RWPE2 (cell line): ENCODE data around the gene FAM53B.

Experiments
- ATAC-seq: fragments of 200-7000 bp; cut with Tn5 transposase; 3 replicates; pipeline ENCODE4 v1.9.1; 2021; ENCODE audit warnings: low read depth
- DNase-seq: peaks from one replicate; pipeline ENCODE4 v3.0.0-alpha.2; 2020; ENCODE audit warnings: low spot score
- H3K27ac ChIP-seq: fragments of 450-650 bp; 2 replicates; pipeline ENCODE4 v1.5.1; 2017; ENCODE audit warnings: mild to moderate bottlenecking; ENCODE audit not compliant: poor library complexity, severe bottlenecking
- H3K27me3 ChIP-seq: fragments of 250-450 bp; sonication (Bioruptor Pico); 2 replicates; pipeline ENCODE4 v1.5.1; 2021; ENCODE audit warnings: mild to moderate bottlenecking, moderate library complexity; ENCODE audit not compliant: insufficient read depth, poor library complexity, severe bottlenecking
- H3K36me3 ChIP-seq: fragments of 250-450 bp; sonication (Bioruptor Pico); 2 replicates; pipeline ENCODE4 v1.5.1; 2020; ENCODE audit warnings: low read depth, mild to moderate bottlenecking, moderate library complexity
- H3K4me1 ChIP-seq: fragments of 250-450 bp; sonication (Bioruptor Pico); 2 replicates; pipeline ENCODE4 v1.5.1; 2021; ENCODE audit warnings: mild to moderate bottlenecking, moderate library complexity; ENCODE audit not compliant: insufficient read depth, poor library complexity, severe bottlenecking
- H3K4me3 ChIP-seq: fragments of 250-450 bp; sonication (Bioruptor Pico); 2 replicates; pipeline ENCODE4 v1.5.1; 2021; ENCODE audit warnings: mild to moderate bottlenecking, moderate library complexity; ENCODE audit not compliant: severe bottlenecking
- H3K9me3 ChIP-seq: fragments of 250-450 bp; sonication (Bioruptor Pico); 2 replicates; pipeline ENCODE4 v1.5.1; 2021; ENCODE audit warnings: mild to moderate bottlenecking, moderate library complexity; ENCODE audit not compliant: severe bottlenecking
- TF ChIP-seq, protein P1 (sequence below): fragments of 450-650 bp; IDR thresholded peaks from one replicate; pipeline ENCODE4 v1.5.1; 2017; ENCODE audit warnings: mild to moderate bottlenecking, moderate library complexity; ENCODE audit not compliant: poor library complexity, severe bottlenecking

Gene FAM53B

DNA sequence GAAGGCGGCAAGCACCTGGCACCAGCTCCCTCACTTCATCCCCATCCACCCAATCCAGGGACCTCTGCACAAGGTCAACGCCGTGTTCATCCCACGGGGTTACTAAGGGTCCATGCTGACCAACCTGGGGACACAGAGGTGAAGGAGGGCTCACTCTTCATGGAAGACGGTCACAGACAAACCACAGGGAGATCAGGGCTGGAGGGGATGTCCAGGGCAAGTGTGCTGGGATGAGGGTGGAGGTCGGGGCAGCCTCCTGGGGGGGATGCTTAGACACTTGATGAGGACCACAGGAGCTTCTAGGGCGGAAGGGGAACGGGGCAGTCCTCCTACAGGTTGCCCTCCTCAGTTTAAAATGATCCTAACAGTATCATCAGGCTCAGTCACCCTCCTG lies 46.7 kb downstream of the FAM53B start:
- no peaks in the 10 kb centered on the region for H3K4me1 ChIP-seq
- TF ChIP-seq, protein P1, sequence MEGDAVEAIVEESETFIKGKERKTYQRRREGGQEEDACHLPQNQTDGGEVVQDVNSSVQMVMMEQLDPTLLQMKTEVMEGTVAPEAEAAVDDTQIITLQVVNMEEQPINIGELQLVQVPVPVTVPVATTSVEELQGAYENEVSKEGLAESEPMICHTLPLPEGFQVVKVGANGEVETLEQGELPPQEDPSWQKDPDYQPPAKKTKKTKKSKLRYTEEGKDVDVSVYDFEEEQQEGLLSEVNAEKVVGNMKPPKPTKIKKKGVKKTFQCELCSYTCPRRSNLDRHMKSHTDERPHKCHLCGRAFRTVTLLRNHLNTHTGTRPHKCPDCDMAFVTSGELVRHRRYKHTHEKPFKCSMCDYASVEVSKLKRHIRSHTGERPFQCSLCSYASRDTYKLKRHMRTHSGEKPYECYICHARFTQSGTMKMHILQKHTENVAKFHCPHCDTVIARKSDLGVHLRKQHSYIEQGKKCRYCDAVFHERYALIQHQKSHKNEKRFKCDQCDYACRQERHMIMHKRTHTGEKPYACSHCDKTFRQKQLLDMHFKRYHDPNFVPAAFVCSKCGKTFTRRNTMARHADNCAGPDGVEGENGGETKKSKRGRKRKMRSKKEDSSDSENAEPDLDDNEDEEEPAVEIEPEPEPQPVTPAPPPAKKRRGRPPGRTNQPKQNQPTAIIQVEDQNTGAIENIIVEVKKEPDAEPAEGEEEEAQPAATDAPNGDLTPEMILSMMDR: no peak
- no peak overlapping the region for H3K4me3 ChIP-seq
- DNase-seq (no peak), ATAC-seq (no peak)
- H3K36me3 ChIP-seq: peaks cover 10% of the 10 kb centered on the region
- no peaks in the 10 kb centered on the region for H3K9me3 ChIP-seq
- no peak overlapping the region for H3K27ac ChIP-seq
- no peaks in the 10 kb centered on the region for H3K27me3 ChIP-seq

DNA sequence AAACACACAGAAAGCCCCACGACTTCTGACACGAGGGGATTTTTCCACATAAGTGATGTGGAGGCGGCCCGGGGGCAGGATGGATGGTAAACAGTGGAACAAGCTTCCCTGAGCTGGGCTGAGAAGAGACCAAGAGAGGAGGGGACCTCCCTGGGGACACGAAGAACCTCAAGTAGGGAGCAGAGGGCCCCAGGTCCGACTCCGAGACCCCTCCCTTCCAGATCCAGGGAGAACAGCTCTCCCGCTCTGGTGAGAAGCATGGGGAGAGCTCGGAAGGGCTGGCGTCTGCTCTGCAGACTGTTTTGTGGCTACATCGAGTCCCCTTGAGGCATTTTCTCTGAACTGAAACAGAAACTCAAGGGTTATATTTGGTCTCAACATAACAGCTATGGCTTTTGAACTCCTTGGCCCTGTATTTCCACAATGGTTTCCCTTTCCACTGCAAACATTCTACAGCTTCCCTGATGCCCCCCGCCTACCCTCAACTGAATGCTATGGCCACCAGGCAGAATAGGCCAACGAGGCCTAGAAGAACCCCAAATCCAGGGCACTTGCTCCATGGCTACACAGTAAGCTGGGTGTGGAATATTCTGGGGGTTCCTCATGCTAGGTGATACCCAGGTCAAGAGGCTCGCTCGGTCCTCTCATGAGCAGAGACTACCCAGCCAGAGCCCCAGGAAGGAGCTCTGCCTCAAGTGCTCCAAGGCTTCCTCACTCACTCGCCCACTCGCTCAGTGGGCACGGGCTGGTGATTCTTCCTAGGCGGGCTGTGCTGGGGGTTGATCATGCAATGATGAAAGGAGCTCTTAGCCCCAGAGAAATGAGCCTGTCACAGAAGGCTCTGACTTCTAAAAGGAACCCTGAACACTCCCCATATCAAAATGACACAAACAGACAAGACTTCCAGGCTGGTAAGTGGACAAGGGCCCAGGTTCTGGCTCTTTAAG lies 47.5 kb downstream of the FAM53B start:
- H3K4me3 ChIP-seq: no peak overlapping the region
- no peak for DNase-seq
- no peaks in the 10 kb centered on the region for H3K4me1 ChIP-seq
- no peaks in the 10 kb centered on the region for H3K27me3 ChIP-seq
- H3K27ac ChIP-seq: no peak overlapping the region
- no peaks in the 10 kb centered on the region for H3K9me3 ChIP-seq
- TF ChIP-seq, protein P1: no peak
- ATAC-seq: no peak
- H3K36me3 ChIP-seq: peaks cover 10% of the 10 kb centered on the region

DNA sequence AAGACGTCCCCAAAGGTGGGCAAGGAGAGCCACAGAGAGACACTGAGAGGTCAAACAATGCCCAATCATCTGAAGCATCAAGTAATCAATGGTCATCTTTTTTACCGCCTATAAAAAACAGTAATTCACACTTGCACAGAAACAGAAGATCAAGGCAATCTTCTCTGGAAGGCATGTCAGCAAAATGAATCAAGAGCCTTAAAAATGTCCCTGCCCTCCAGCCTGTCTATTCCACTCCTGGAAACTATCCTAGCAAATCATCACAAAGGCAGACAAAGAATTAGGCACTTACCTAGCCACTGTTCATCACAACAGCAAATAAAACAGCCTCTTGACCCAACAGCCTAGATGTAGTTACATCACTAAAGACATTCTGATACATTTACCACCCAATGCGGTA lies 48.9 kb downstream of the FAM53B start:
- Histone ChIP-seq H3K36me3 (peaks cover 10% of the 10 kb centered on the region), H3K27me3 (no peaks in the 10 kb centered on the region), H3K4me3 (no peak overlapping the region), H3K4me1 (no peaks in the 10 kb centered on the region), H3K9me3 (no peaks in the 10 kb centered on the region), H3K27ac (no peak overlapping the region)
- ATAC-seq (no peak), DNase-seq (no peak)
- TF ChIP-seq, protein P1: no peak

DNA sequence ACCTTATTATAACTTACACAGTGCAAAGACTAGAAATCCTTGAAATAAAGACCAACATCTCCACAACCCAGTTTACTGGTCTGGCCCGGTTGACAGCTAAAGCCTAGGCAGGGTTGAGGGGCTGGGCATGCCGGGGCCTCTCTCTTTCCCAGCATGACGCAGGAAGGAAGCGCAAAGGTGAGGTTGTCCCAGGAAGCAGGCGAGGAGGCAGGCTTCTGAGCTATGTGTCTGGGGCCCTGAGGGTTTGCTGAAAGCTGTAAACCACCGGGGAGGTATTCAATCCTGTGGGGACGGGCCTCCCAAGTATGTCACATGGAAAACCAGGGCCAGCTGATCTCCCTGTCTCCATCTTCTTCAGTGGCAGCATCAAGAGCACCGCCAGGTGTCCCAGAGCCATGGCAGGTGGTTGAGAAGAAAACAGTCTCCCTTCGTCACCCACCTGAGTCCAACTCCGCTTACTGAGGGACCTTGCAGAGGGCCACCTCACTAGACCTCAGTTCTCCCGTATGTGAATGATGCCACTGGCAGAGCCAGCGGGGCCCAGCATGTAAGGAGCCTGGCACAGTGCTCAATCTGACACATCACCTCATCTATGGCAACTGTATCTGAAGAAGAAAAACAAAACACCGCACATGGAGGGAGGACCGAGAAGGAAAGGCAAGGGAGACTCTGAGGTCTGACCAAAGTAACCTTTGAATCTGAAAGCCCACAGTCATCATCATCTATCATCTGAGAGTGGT lies 49.5 kb downstream of the FAM53B start:
- Histone ChIP-seq H3K36me3 (peaks cover 14% of the 10 kb centered on the region), H3K4me1 (no peaks in the 10 kb centered on the region), H3K9me3 (no peaks in the 10 kb centered on the region), H3K27me3 (no peaks in the 10 kb centered on the region), H3K27ac (no peak overlapping the region), H3K4me3 (no peak overlapping the region)
- TF ChIP-seq, protein P1: no peak
- no peak for DNase-seq
- no peak for ATAC-seq
